ENCODE measurements around the gene NTN5.
A peak's percentile ranks its signal among the peaks of the same experiment; 100 is the strongest.
"Not testable (repeated sequence)": the region's sequence is repeated elsewhere in the genome, so short reads cannot be mapped to it uniquely, and the experiment has no call there.

NTN5 gene

GRCh38 chr19:48696353-48697010 is 23.7 kb upstream of the NTN5 start:
- DNase-seq: no peak

DNA sequence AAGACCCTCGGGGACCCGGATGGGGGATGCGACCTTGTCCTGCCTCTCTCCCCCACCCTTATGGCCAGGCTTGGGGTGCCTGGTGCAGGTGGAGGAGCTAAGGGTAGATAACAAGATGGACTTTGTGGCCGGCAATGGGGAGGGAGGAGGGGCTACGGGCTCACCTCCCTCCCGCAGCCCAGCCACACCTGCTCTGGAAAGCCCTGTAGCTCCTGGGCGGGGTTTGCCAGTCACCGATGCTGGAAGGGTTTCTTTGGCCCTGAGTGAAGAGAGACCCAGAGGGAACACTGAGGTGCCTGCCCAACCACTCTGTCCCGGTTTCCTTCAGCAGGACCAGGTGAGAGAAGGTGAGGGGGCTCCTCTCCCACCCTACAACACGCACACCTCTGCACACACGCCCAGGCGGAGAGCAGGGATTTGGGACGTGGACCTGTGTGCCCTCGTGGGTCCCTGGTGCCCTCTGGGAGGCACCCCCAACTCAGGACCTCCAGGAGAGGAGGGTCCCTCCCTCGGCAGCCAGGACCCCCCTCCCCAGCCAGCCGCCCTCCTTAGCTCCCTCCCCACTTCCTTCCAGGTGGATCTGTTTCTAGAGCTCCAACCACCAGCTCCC is 23.0 kb upstream of the NTN5 start, which contains the start of gene FUT2:
Gene FUT2 (plus strand): TSS at position 229 of the 610 bp plus-strand sequence. CDS start 6,986 bp downstream, outside the sequence.
- no peak for DNase-seq

DNA sequence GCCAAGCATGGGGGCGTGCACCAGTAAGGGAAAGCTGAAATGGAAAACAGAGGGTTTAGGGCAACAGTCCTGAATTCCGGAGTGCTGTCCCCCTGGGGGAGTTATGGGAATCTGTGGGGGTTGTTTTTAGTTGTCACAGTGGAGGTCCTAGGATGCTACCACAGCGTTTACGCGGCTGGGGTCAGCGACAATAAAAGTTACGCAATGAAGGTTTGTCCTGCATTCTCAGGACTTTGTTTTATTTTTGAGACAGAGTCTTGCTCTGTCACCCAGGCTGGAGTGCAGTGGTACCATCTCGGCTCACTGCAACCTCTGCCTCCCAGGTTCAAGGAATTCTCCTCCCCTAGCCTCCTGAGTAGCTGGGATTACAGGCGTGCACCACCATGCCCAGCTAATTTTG is 20.8 kb upstream of the NTN5 start:
- not testable (repeated sequence) for DNase-seq

GRCh38 chr19:48689449-48689848 is 16.6 kb upstream of the NTN5 start:
- DNase-seq: no peak

- no peak for DNase-seq
Observed at GRCh38 chr19:48687776-48688175, 15.0 kb upstream of the NTN5 start.

GRCh38 chr19:48686637-48687036 is 13.8 kb upstream of the NTN5 start:
- not testable (repeated sequence) for DNase-seq

DNA sequence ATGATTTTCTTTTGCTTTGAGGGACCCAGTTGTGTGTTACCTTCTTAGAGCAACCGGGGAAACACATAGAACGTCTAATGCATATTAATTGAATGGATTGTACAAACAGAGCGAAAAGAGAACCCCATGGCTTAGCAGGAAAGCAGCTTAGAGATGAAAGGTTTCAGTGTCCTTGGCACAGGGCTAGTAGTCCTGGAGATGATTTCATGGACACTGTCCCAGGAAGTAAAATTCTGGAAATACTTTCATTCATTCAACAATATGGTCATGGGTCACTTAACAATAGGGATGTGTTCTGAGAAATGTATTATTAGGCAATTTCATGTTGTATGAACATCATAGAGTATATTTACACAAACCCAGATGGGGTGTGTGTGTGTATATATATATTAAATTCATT is 13.3 kb upstream of the NTN5 start:
- DNase-seq: no peak

GRCh38 chr19:48685583-48685982 is 12.8 kb upstream of the NTN5 start:
- no peak for DNase-seq

- DNase-seq: peak; percentile 12 to 65
Observed at GRCh38 chr19:48683349-48683748, 10.5 kb upstream of the NTN5 start.

DNA sequence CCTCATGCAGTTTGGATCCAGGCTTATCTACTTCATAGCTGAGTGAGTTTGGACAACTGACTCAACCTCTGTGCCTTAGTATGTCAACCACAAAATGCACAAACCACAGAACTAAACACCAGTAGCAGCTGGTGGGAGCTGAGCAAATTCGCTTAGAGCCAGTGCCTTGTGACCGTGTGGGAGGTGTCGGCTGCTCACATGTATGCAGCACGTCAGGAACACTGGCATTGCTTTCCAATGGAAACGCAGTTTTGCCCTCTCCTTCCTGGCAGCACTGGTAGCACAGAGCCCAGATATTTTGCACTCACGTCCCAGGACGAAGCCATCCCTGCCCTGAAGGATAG is 8.3 kb upstream of the NTN5 start:
- DNase-seq: no peak

- no peak for DNase-seq
Observed at GRCh38 chr19:48680436-48681126, 7.8 kb upstream of the NTN5 start.

DNA sequence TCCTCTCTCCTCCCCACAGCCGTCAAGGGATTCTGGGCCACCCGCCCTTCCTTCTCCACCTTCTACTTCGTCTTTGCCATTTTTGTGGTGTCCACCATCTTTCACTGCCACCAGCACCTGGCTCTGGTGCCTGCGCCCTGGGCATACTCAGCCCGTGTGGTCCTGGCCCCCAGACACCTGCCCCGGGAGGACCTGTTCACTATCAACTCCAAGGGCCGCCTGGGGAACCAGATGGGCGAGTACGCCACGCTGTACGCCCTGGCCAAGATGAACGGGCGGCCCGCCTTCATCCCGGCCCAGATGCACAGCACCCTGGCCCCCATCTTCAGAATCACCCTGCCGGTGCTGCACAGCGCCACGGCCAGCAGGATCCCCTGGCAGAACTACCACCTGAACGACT is 7.2 kb upstream of the NTN5 start:
- not testable (repeated sequence) for DNase-seq

GRCh38 chr19:48678201-48678600 is 5.4 kb upstream of the NTN5 start:
- DNase-seq: no peak

DNA sequence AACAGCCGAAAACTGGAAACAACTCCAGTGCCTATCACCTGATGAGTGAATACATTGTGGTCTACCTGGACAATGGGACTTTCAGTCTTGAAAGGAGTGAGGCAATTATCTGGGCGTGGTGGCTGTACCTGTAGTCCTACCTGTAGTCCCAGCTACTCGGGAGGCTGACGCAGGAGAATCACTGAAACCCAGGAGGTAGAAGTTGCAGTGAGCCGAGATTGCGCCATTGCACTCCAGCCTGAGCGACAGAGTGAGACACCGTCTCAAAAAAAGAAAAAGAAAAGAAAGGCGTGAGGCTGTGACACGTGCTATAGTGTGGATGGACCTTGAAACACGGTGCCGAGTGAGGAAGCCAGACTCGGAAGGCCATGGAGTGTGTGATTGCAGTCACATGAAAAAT is 4.1 kb upstream of the NTN5 start:
- DNase-seq: no peak

GRCh38 chr19:48676487-48676886 is 3.7 kb upstream of the NTN5 start:
- no peak for DNase-seq

DNA sequence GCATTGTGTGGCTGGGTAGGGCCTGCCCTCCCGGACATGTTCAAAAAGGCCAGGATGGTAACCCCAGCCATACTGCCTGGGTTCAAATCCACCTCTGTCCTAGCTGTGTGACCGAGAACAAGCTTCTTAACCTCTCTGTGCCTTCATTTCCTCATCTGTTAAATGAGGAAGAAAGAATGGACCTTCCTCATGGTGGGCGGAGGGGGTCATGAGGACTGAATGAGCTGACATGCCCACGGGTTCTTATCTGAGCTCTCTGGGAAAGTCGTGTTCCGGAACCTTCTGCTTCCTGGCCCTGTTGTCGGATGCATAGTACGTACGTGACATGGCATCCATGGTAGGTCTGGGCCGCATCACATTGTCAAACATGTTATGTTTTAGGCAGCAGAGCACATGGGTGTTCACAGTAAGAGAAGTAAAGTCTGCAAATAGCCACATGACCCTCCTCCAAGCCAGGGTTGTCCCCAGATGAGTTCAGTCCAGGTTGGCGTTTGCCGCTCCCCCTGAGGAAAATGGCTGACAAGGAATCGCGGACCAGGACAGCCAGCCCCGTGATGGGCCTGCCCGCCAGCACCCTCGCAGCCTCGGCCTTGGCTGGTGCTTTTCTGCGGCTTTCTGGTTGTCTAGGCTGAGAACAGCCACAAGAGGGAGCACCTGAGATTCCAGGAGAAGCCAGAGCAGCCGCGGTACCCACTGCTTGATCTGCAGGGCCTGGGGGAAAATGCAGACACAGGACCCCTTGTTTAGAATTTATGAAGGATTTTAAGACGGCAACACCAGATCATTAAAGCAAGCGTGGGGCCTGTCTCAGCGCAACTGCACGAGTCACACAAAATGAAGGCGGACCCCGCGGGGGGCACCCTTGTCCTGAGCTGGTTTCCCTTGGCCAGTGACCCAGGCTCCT is 2.4 kb upstream of the NTN5 start:
- DNase-seq: peak; percentile 82 to 84

DNA sequence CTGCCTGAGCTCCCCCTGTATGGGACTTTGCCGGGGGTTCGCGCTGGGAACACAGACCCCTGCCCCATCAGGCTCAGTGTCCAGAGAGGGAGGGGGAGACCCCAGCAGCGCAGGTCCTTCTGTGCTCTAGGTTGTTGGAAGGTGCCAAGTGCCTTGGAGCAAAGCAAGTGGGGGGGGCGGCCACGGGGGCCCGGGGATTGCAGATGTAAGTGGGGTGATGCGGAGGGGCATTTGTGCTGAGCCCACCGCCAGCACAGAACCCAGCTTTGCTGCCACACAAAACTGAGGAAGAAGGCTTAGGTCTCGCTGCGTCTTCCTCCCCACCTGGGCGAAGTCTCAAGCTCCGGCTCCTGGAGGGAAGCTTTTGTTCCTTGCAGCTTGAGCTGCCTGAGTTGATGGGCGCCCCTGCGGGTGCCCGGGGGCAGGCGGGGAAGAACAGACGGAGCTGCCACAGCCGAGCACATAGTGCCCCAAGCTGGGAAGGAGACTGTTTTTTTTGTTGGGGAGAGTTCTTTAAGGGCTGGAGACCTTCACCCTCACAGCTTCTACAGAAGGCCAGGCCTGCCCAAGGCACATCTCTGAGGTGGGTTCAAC is 1.5 kb upstream of the NTN5 start:
- no peak for DNase-seq

- no peak for DNase-seq
Observed at GRCh38 chr19:48673436-48674100, 751 bp upstream of the NTN5 start.

DNA sequence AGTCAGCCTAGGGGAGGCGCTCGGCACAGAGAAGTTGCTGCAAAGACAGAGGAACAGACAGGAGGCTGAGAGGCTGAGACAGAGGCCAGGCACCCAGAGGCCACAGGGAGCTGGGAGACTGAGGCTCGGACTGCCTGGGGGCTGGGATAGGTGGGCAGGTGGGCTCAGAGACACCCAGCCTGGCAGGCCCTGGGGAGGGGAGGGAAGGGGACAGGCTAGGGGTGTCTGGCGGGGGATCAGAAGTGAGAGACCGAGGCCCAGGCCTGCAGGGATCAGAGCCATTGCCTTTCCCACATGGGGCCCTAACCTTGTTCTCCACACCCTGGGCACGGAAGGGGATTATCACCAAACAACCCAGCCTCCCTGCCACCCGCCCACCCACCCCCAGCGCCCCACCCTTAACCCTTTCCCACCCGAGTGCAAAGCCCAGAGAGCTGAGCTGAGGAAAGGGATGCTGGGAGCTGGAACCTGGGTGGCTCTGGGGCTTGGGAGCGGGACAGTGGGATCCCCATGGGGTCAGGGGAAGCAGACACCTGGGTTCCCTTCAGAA is 1.3 kb downstream of the NTN5 start:
- DNase-seq: no peak

GRCh38 chr19:48670699-48671445 is 1.9 kb downstream of the NTN5 start:
- DNase-seq: no peak

All from CD4-positive, alpha-beta T cell treated with Interleukin-4 for 1 hour (primary cell).